HepG2 (cell line): ENCODE data around the gene MIPEP. TPM values are rescaled to one million over a fixed set of nuclear protein-coding genes. Genes with fewer than 3 reads are reported as not detected.

Experiments
- ATAC-seq: fragments of 200-7000 bp; cut with Tn5 transposase; 3 replicates; pipeline ENCODE4 v1.9.1; 2020; ENCODE audit warnings: mild to moderate bottlenecking, moderate library complexity
- BruUV-seq: library from RNA; stranded (reverse); fragments of 400-500 nt; replicated peaks from 2 replicates; lab custom pipeline; 2021; lab: Mats Ljungman, UMichigan
- CTCF ChIA-PET: fragments of 300-600 bp; formaldehyde crosslinking; extraction: SDS; loops from one replicate; lab custom pipeline; 2021; ENCODE audit warnings: low total read pairs, inconsistent platforms, low intra/inter-chr PET ratio; lab: Yijun Ruan, JAX
- POLR2A ChIA-PET: fragments of 350-600 bp; sonication (Branson Sonifier 250); formaldehyde crosslinking; loops from one replicate; lab custom pipeline; 2020; ENCODE audit warnings: antibody characterized with exemption, inconsistent platforms; lab: Yijun Ruan, JAX
- DNase-seq: peaks from one replicate; pipeline ENCODE4 v3.0.0-alpha.2; 2015; ENCODE audit warnings: low spot score
- FAIRE-seq: peaks from 3 replicates; lab custom pipeline; 2011; peaks lifted over from hg19 to GRCh38; lab: Jason Lieb, UNC
- H2AFZ ChIP-seq: one replicate; pipeline ENCODE4 v1.6.1; 2011; ENCODE audit warnings: low read length, inconsistent platforms
- H3K27ac ChIP-seq: fragments of 300-600 bp; 3 replicates; pipeline ENCODE4 v1.8.0; 2011; ENCODE audit warnings: mixed run types, mild to moderate bottlenecking, mixed read lengths, low read length, inconsistent platforms; ENCODE audit not compliant: insufficient read depth; ENCODE audit errors: extremely low read length
- H3K27me3 ChIP-seq, 2 experiments: fragments of 200-600 bp in 1 of 2; 2 replicates in 1 of 2; 3 replicates in 1 of 2; pipeline versions ENCODE4 v1.6.0 to v1.8.0; 2011; ENCODE audit warnings: low read length in 2 of 2, mild to moderate bottlenecking in 2 of 2, moderate library complexity in 2 of 2, inconsistent platforms in 1 of 2; ENCODE audit not compliant: insufficient read depth in 2 of 2, control insufficient read depth in 1 of 2
- H3K36me3 ChIP-seq, 2 experiments: fragments of 200-600 bp in 1 of 2; replicated peaks in 1 of 2; 2 replicates in 1 of 2; 3 replicates in 1 of 2; pipeline versions ENCODE4 v1.5.1 to v1.8.0; 2011; ENCODE audit warnings: low read length in 2 of 2, inconsistent platforms in 1 of 2; ENCODE audit not compliant: insufficient read depth in 2 of 2, control insufficient read depth in 1 of 2
- H3K4me1 ChIP-seq: 2 replicates; pipeline ENCODE4 v1.5.1; 2012; ENCODE audit warnings: low read length, inconsistent platforms; ENCODE audit not compliant: insufficient read depth
- H3K4me2 ChIP-seq: 2 replicates; pipeline ENCODE4 v1.6.0; 2011; ENCODE audit warnings: low read depth, low read length, inconsistent platforms
- H3K4me3 ChIP-seq, 3 experiments: fragments of 200-600 bp in 1 of 3; sonication (generic), shearing (Covaris generic) in 1 of 3; replicated peaks in 1 of 3; 2 replicates each; pipeline ENCODE4 v1.5.1; 2011 to 2016; ENCODE audit warnings: low read length in 3 of 3, inconsistent platforms in 2 of 3, low read depth in 2 of 3, mild to moderate bottlenecking in 2 of 3, control low read depth in 1 of 3, mixed read lengths in 1 of 3; ENCODE audit not compliant: insufficient read depth in 1 of 3
- H3K79me2 ChIP-seq: one replicate; pipeline ENCODE4 v1.6.1; 2011; ENCODE audit warnings: low read length, inconsistent platforms; ENCODE audit not compliant: insufficient read depth
- H3K9ac ChIP-seq: 2 replicates; pipeline ENCODE4 v1.6.0; 2011; ENCODE audit warnings: mild to moderate bottlenecking, low read depth, low read length, inconsistent platforms; ENCODE audit not compliant: insufficient read depth
- H3K9me3 ChIP-seq: 2 replicates; pipeline ENCODE4 v1.5.1; 2012; ENCODE audit warnings: mild to moderate bottlenecking, low read length
- H4K20me1 ChIP-seq: 2 replicates; pipeline ENCODE4 v1.6.0; 2011; ENCODE audit warnings: inconsistent platforms, mild to moderate bottlenecking, low read length, moderate library complexity; ENCODE audit not compliant: insufficient read depth
- ESRRA ChIP-seq: sonication (generic); formaldehyde crosslinking; IDR thresholded peaks from 2 replicates; pipeline ENCODE4 v1.5.1; 2020; ENCODE audit warnings: mild to moderate bottlenecking, low read depth, missing genetic modification reagents
- FOSL1 ChIP-seq: sonication (generic); formaldehyde crosslinking; IDR thresholded peaks from 2 replicates; pipeline ENCODE4 v1.9.0; 2021; ENCODE audit warnings: missing genetic modification reagents, borderline replicate concordance
- FOXK2 ChIP-seq: fragments of 450-650 bp; IDR thresholded peaks from 2 replicates; pipeline ENCODE4 v1.6.1; 2016
- HNF4A ChIP-seq: sonication (generic); formaldehyde crosslinking; IDR thresholded peaks from 2 replicates; pipeline ENCODE4 v1.4.0; 2020; ENCODE audit warnings: missing genetic modification reagents
- ISL2 ChIP-seq: sonication (generic); formaldehyde crosslinking; IDR thresholded peaks from 2 replicates; pipeline ENCODE4 v1.5.0; 2020; ENCODE audit warnings: missing genetic modification reagents
- SAP130 ChIP-seq: IDR thresholded peaks from 2 replicates; pipeline ENCODE4 v1.6.1; 2016; ENCODE audit warnings: low read depth
- TBX3 ChIP-seq: fragments of 450-650 bp; IDR thresholded peaks from 2 replicates; pipeline ENCODE4 v1.6.1; 2017; ENCODE audit warnings: antibody characterized with exemption, mild to moderate bottlenecking, inconsistent platforms, borderline replicate concordance
- ZMYM2 ChIP-seq: sonication (generic); formaldehyde crosslinking; IDR thresholded peaks from 2 replicates; pipeline ENCODE4 v1.8.0; 2022; ENCODE audit warnings: mild to moderate bottlenecking, missing genetic modification reagents
- ZMYM4 ChIP-seq: sonication (generic); formaldehyde crosslinking; IDR thresholded peaks from 2 replicates; pipeline ENCODE4 v1.8.1; 2023; ENCODE audit warnings: mild to moderate bottlenecking, missing genetic modification reagents
- ZNF644 ChIP-seq: IDR thresholded peaks from 2 replicates; pipeline ENCODE4 v1.6.1; 2016; ENCODE audit warnings: low read depth
- ZNF749 ChIP-seq: sonication (generic); formaldehyde crosslinking; IDR thresholded peaks from 2 replicates; pipeline ENCODE4 v1.8.0; 2022; ENCODE audit warnings: mild to moderate bottlenecking, missing genetic modification reagents, moderate library complexity, borderline replicate concordance
- ZNF878 ChIP-seq: sonication (generic); formaldehyde crosslinking; IDR thresholded peaks from 2 replicates; pipeline ENCODE4 v1.8.1; 2023; ENCODE audit warnings: mild to moderate bottlenecking, missing genetic modification reagents, moderate library complexity
- WGBS: methylation state at CpG from one replicate; pipeline ENCODE4 v1.1.6; 2017; ENCODE audit warnings: low lambda C conversion rate; 5-methylcytosine and 5-hydroxymethylcytosine counted together
- in situ Hi-C: cut with HindIII; loops from 2 replicates; pipeline ENCODE4 v1.10.0; 2017; ENCODE audit warnings: low pct_unique_long_range_greater_than_20kb; ENCODE audit not compliant: extremely low pct_ligation_motif_present
- intact Hi-C: fragments of 100-400 bp; cut with micrococcal nuclease; formaldehyde crosslinking; loops from one replicate; pipeline ENCODE4 v1.10.0; 2022; ENCODE audit not compliant: unreplicated experiment
- polyA plus RNA-seq, 8 experiments: library from polyadenylated mRNA; depleted of rRNA in 3 of 8; stranded (reverse) in 7 of 8; unstranded in 1 of 8; fragments of >200 nt; fragmentation: Illumina TruSeq in 4 of 8; extraction: Trizol in 4 of 8; gene quantifications; 2 replicates each; pipeline versions ENCODE4 v1.2.1 to v1.2.3, GENCODE V29; 2011 to 2016; ENCODE audit warnings: low read depth in 4 of 8, missing spikeins in 1 of 8, mixed read lengths in 1 of 8; ENCODE audit not compliant: insufficient read depth in 1 of 8
- total RNA-seq, 5 experiments: library from RNA; depleted of rRNA; stranded (reverse); fragments of >200 nt; fragmentation: Illumina TruSeq; extraction: Trizol; gene quantifications; 2 replicates each; pipeline ENCODE4 v1.2.3, GENCODE V29; 2016; ENCODE audit warnings: low read depth in 1 of 5
- TF ChIP-seq, protein P1 (sequence below), 2 experiments: fragments of 450-650 bp in 1 of 2; sonication (generic) in 1 of 2; formaldehyde crosslinking; IDR thresholded peaks; 2 replicates each; pipeline versions ENCODE4 v1.5.0 to v1.8.0; 2020 to 2022; ENCODE audit warnings: mild to moderate bottlenecking in 1 of 2, missing genetic modification reagents in 1 of 2

MIPEP gene
- total and polyA plus RNA-seq, 2 of the 13 experiments (the other 11 are each of a cell fraction or from before 2014, with no cell fraction given), result 9.3 to 24.1 TPM

- Histone ChIP-seq H3K9me3 (peaks cover 20% of the 10 kb centered on the region), H3K9ac (no peak overlapping the region), H3K27me3 (no peaks in the 10 kb centered on the region), H3K4me1 (peaks cover 47% of the 10 kb centered on the region), H3K4me3 (no peak overlapping the region), H3K79me2 (no peaks in the 10 kb centered on the region), H2AFZ (no peak overlapping the region), H3K4me2 (no peak overlapping the region), H3K36me3 (no peaks in the 10 kb centered on the region), H3K27ac (no peak overlapping the region), H4K20me1 (no peaks in the 10 kb centered on the region)
- 43% methylated on average over 4 of the region's 4 CpGs for WGBS
- POLR2A ChIA-PET, result no interaction called here
- no TSS peak for BruUV-seq
- no peak for DNase-seq
- CTCF ChIA-PET, result no interaction called here
- in situ Hi-C loops (no loop called here), intact Hi-C loops (no loop called here)
- ATAC-seq, result no peak
- no peak for FAIRE-seq
- TF ChIP-seq, protein P1, sequence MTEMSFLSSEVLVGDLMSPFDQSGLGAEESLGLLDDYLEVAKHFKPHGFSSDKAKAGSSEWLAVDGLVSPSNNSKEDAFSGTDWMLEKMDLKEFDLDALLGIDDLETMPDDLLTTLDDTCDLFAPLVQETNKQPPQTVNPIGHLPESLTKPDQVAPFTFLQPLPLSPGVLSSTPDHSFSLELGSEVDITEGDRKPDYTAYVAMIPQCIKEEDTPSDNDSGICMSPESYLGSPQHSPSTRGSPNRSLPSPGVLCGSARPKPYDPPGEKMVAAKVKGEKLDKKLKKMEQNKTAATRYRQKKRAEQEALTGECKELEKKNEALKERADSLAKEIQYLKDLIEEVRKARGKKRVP (CRISPR knock-in tag; IDR thresholded peaks at IDR 0.05), result no peak
- TF ChIP-seq FOXK2 (no peak), ZNF749 (CRISPR knock-in tag) (no peak), ISL2 (CRISPR knock-in tag) (no peak), ZNF878 (no peak), FOSL1 (CRISPR knock-in tag) (no peak), ZNF644 (CRISPR knock-in tag) (0 out of 2 replicates have a peak, but pooled peaks have one; percentile 52), ESRRA (CRISPR knock-in tag) (peak; percentile 92), HNF4A (peak; percentile 54), ZMYM2 (CRISPR knock-in tag) (no peak), TBX3 (no peak), SAP130 (no peak), ZMYM4 (CRISPR knock-in tag) (peak; percentile 22; the same call in 1 of the 2 replicates)
Measured at GRCh38 chr13:23683084-23683483, 206.1 kb downstream of the MIPEP start.
